Liver (tissue), 3 donors: ENCODE results near the gene LILRA5.

ENCODE experiments used
- ATF3 ChIP-seq: IDR thresholded peaks from 2 replicates; pipeline ENCODE4 v1.6.1; 2016; ENCODE audit warnings: antibody characterized with exemption
- CTCF ChIP-seq: fragments of 150-350 bp; IDR thresholded peaks from 2 replicates; pipeline ENCODE4 v1.5.1; 2017; ENCODE audit warnings: improper control_type of control experiment, low read depth, low read length; ENCODE audit not compliant: missing input control
- EGR1 ChIP-seq, 2 donors: IDR thresholded peaks; 2 replicates each; pipeline ENCODE4 v1.6.1; 2016 to 2018; ENCODE audit warnings: antibody characterized with exemption in 2 of 2, low read depth in 2 of 2
- FOXA1 ChIP-seq: IDR thresholded peaks from 2 replicates; pipeline ENCODE4 v1.6.1; 2016; ENCODE audit warnings: antibody characterized with exemption
- GABPA ChIP-seq, 2 donors: IDR thresholded peaks in 1 of 2; conservative IDR thresholded peaks in 1 of 2; 2 replicates each; pipeline ENCODE4 v1.6.1; 2016; ENCODE audit warnings: antibody characterized with exemption in 2 of 2, mild to moderate bottlenecking in 1 of 2, moderate library complexity in 1 of 2
- HNF4A ChIP-seq, 2 donors: conservative IDR thresholded peaks; 2 replicates each; pipeline ENCODE4 v1.6.1; 2016; ENCODE audit warnings: antibody characterized with exemption in 2 of 2, mild to moderate bottlenecking in 2 of 2
- MAX ChIP-seq: IDR thresholded peaks from 2 replicates; pipeline ENCODE4 v1.6.1; 2016; ENCODE audit warnings: antibody characterized with exemption
- NR2F2 ChIP-seq: IDR thresholded peaks from 2 replicates; pipeline ENCODE4 v1.6.1; 2016; ENCODE audit warnings: antibody characterized with exemption
- RAD21 ChIP-seq, 2 donors: IDR thresholded peaks; 2 replicates each; pipeline ENCODE4 v1.6.1; 2016; ENCODE audit warnings: antibody characterized with exemption in 2 of 2, mild to moderate bottlenecking in 2 of 2
- REST ChIP-seq: IDR thresholded peaks from 2 replicates; pipeline ENCODE4 v1.6.1; 2016; ENCODE audit warnings: antibody characterized with exemption, mild to moderate bottlenecking
- TAF1 ChIP-seq: conservative IDR thresholded peaks from 2 replicates; pipeline ENCODE4 v1.6.1; 2016; ENCODE audit warnings: antibody characterized with exemption, mild to moderate bottlenecking
- YY1 ChIP-seq: IDR thresholded peaks from 2 replicates; pipeline ENCODE4 v1.6.1; 2016; ENCODE audit warnings: antibody characterized with exemption, mild to moderate bottlenecking
- ZBTB33 ChIP-seq: IDR thresholded peaks from 2 replicates; pipeline ENCODE4 v1.6.1; 2016; ENCODE audit warnings: antibody characterized with exemption
- donor health status: healthy.
- donor health status: healthy.

- TF ChIP-seq CTCF = no peak
- no peak for TF ChIP-seq EGR1 (IDR thresholded peaks at IDR 0.05; ENCODE audit: low read depth in 2 of 2)
- no peak for TF ChIP-seq YY1
- TF ChIP-seq NR2F2 = no peak
- no peak for TF ChIP-seq MAX
- no peak for TF ChIP-seq GABPA (IDR thresholded peaks at IDR 0.05 in 1 of 2, conservative IDR thresholded peaks at IDR 0.05 in 1 of 2)
- no peak for TF ChIP-seq ATF3
- TF ChIP-seq RAD21 (IDR thresholded peaks at IDR 0.05) = no peak
- no peak for TF ChIP-seq ZBTB33
- no peak for TF ChIP-seq TAF1
- no peak for TF ChIP-seq REST
- no peak for TF ChIP-seq FOXA1
- TF ChIP-seq HNF4A (conservative IDR thresholded peaks at IDR 0.05) = no peak
Measured at GRCh38 chr19:54345938-54346386, 33.0 kb upstream of the LILRA5 start.
